Upper lobe of left lung (tissue), 4 donors: Measurements from ENCODE around the gene ZNF628.

Experiments used
- POLR2A ChIP-seq, 4 donors: fragments of 450-650 bp; IDR thresholded peaks; one replicate each; pipeline ENCODE4 v1.5.1; 2016 to 2017; ENCODE audit warnings: antibody characterized with exemption in 4 of 4, mild to moderate bottlenecking in 2 of 4
- POLR2AphosphoS5 ChIP-seq, 2 donors: sonication (generic); formaldehyde crosslinking; IDR thresholded peaks; one replicate each; pipeline ENCODE4 v1.5.1; 2017; ENCODE audit warnings: antibody characterized with exemption in 2 of 2
- TF ChIP-seq, protein P1 (sequence below), 6 experiments: fragments of 450-650 bp in 4 of 6; fragments of 200-600 bp in 2 of 6; sonication (generic) in 2 of 6; IDR thresholded peaks; one replicate each; pipeline ENCODE4 v1.5.1; 2016 to 2019; ENCODE audit warnings: antibody characterized with exemption in 6 of 6

DNA sequence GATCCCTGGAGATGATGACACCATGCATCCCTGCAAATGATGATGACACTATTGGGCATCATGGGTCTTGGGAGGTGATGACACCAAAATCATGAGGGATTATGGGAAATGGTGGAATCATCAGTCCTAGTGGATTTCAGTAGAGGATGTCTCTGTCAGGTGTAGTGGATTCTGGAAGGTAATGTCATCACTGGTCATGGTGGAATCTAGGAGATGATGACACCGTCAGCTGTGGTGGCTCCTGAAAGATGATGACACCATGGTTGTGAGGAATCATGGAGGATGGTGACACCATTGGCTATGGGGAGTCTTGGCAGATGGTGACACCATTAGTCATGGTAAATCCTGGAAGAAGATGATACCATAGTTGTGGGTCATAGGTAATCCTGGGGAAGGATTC lies 45.2 kb upstream of the ZNF628 start:
- TF ChIP-seq POLR2AphosphoS5 (IDR thresholded peaks at IDR 0.05) (no peak), POLR2A (IDR thresholded peaks at IDR 0.05) (no peak)
- TF ChIP-seq, protein P1, sequence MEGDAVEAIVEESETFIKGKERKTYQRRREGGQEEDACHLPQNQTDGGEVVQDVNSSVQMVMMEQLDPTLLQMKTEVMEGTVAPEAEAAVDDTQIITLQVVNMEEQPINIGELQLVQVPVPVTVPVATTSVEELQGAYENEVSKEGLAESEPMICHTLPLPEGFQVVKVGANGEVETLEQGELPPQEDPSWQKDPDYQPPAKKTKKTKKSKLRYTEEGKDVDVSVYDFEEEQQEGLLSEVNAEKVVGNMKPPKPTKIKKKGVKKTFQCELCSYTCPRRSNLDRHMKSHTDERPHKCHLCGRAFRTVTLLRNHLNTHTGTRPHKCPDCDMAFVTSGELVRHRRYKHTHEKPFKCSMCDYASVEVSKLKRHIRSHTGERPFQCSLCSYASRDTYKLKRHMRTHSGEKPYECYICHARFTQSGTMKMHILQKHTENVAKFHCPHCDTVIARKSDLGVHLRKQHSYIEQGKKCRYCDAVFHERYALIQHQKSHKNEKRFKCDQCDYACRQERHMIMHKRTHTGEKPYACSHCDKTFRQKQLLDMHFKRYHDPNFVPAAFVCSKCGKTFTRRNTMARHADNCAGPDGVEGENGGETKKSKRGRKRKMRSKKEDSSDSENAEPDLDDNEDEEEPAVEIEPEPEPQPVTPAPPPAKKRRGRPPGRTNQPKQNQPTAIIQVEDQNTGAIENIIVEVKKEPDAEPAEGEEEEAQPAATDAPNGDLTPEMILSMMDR (IDR thresholded peaks at IDR 0.05): no peak
